Measurements from ENCODE around the gene SLC26A8.

Gene SLC26A8, protein sequence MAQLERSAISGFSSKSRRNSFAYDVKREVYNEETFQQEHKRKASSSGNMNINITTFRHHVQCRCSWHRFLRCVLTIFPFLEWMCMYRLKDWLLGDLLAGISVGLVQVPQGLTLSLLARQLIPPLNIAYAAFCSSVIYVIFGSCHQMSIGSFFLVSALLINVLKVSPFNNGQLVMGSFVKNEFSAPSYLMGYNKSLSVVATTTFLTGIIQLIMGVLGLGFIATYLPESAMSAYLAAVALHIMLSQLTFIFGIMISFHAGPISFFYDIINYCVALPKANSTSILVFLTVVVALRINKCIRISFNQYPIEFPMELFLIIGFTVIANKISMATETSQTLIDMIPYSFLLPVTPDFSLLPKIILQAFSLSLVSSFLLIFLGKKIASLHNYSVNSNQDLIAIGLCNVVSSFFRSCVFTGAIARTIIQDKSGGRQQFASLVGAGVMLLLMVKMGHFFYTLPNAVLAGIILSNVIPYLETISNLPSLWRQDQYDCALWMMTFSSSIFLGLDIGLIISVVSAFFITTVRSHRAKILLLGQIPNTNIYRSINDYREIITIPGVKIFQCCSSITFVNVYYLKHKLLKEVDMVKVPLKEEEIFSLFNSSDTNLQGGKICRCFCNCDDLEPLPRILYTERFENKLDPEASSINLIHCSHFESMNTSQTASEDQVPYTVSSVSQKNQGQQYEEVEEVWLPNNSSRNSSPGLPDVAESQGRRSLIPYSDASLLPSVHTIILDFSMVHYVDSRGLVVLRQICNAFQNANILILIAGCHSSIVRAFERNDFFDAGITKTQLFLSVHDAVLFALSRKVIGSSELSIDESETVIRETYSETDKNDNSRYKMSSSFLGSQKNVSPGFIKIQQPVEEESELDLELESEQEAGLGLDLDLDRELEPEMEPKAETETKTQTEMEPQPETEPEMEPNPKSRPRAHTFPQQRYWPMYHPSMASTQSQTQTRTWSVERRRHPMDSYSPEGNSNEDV

DNA sequence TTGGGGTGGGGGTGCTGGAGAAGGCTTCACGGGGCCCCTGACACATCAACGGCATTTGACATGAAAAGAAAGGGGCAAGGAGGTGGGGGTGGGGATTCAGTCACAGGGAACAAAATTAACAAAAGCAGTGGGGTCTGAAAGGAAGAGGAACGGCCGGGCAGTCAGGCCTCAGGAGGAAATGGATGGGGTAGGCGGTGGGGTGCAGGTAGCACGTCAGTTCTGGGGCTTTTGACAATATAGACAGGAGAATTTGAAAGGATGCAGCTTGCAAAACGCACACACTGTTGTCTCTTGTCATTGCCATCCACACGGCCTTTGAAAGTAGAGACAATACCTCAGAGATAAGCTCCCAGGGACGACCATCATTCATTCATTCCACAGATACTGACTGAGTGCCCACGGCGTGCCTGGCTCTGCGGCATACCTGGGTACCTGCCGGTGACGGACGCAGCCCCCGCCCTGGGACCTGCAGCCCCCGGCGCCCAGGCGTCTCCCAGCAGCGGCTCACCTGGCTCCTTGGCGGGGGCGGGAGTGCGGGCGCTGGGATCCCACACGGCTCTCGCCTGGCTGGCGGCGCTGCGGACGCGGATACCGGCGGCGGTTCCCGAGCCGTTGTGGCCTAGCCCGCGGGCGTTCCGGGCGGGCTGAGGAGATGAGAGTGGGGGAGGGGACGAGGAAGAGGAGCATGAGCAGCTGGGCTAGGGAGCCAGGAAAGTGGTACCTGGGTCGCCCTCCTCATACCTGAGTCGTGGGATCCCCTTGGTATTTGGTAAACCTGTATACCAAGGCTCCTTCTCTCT is at the start of gene SLC26A8:
Gene SLC26A8, minus strand, starts transcription at position 646 of the 800 bp plus-strand sequence. CDS start 4,934 bp downstream, outside the sequence.
- Histone ChIP-seq H3K79me2 (peaks cover 7% of the 10 kb centered on the region), H3K27ac (no peak within 1 kb of the TSS), H3K4me2 (ENCODE audit: low read length) (no peak within 1 kb of the TSS), H3K9ac (no peak within 1 kb of the TSS), H3K27me3 (ENCODE audit: control insufficient read depth, insufficient read depth, low read length) (no peaks in the 10 kb centered on the region), H3K36me3 (ENCODE audit: control insufficient read depth, insufficient read depth, low read length) (no peaks in the 10 kb centered on the region), H3K4me1 (no peaks in the 10 kb centered on the region), H3K4me3 (ENCODE audit: low read depth, low read length) (no peak within 1 kb of the TSS), H3K9me3 (ENCODE audit: control insufficient read depth, low read length) (no peaks in the 10 kb centered on the region), H2AFZ (peak within 1 kb of the TSS; percentile 81)
- no peak for TF ChIP-seq CTCF (IDR thresholded peaks at IDR 0.05)

- Histone ChIP-seq H3K27me3 (ENCODE audit: control insufficient read depth, insufficient read depth, low read length) (no peaks in the 10 kb centered on the region), H3K4me1 (no peaks in the 10 kb centered on the region), H3K36me3 (ENCODE audit: control insufficient read depth, insufficient read depth, low read length) (no peaks in the 10 kb centered on the region), H3K4me2 (ENCODE audit: low read length) (no peak overlapping the region), H2AFZ (no peak overlapping the region), H3K4me3 (ENCODE audit: low read depth, low read length) (no peak overlapping the region), H3K9ac (no peak overlapping the region), H3K27ac (no peak overlapping the region), H3K9me3 (ENCODE audit: control insufficient read depth, low read length) (no peaks in the 10 kb centered on the region), H3K79me2 (no peaks in the 10 kb centered on the region)
- no peak for TF ChIP-seq CTCF (IDR thresholded peaks at IDR 0.05)
These were observed 49.1 kb upstream of the SLC26A8 start for GRCh38 chr6:36073587-36073986.

- no peaks in the 10 kb centered on the region for H3K9me3 ChIP-seq (ENCODE audit: control insufficient read depth, low read length)
- H3K79me2 ChIP-seq = peaks cover 9% of the 10 kb centered on the region
- H3K9ac ChIP-seq = no peak overlapping the region
- H3K4me2 ChIP-seq (ENCODE audit: low read length) = no peak overlapping the region
- H3K36me3 ChIP-seq (ENCODE audit: control insufficient read depth, insufficient read depth, low read length) = no peaks in the 10 kb centered on the region
- no peak overlapping the region for H3K27ac ChIP-seq
- H3K4me1 ChIP-seq = no peaks in the 10 kb centered on the region
- TF ChIP-seq CTCF (IDR thresholded peaks at IDR 0.05) = no peak
- no peak overlapping the region for H2AFZ ChIP-seq
- H3K27me3 ChIP-seq (ENCODE audit: control insufficient read depth, insufficient read depth, low read length) = no peaks in the 10 kb centered on the region
- no peak overlapping the region for H3K4me3 ChIP-seq (ENCODE audit: low read depth, low read length)
These were observed 48.2 kb upstream of the SLC26A8 start for GRCh38 chr6:36072681-36073080.

- H3K9ac ChIP-seq = no peak overlapping the region
- H3K4me3 ChIP-seq (ENCODE audit: low read depth, low read length) = no peak overlapping the region
- no peaks in the 10 kb centered on the region for H3K9me3 ChIP-seq (ENCODE audit: control insufficient read depth, low read length)
- no peaks in the 10 kb centered on the region for H3K36me3 ChIP-seq (ENCODE audit: control insufficient read depth, insufficient read depth, low read length)
- no peak overlapping the region for H3K27ac ChIP-seq
- TF ChIP-seq CTCF (IDR thresholded peaks at IDR 0.05) = no peak
- no peaks in the 10 kb centered on the region for H3K4me1 ChIP-seq
- no peak overlapping the region for H3K4me2 ChIP-seq (ENCODE audit: low read length)
- no peak overlapping the region for H2AFZ ChIP-seq
- H3K79me2 ChIP-seq = peaks cover 9% of the 10 kb centered on the region
- H3K27me3 ChIP-seq (ENCODE audit: control insufficient read depth, insufficient read depth, low read length) = no peaks in the 10 kb centered on the region
These were observed 47.3 kb upstream of the SLC26A8 start for GRCh38 chr6:36071714-36072113.
